Measurements from ENCODE around the gene NPTN.

GRCh38 chr15:73602992-73603391 is 30.2 kb downstream of the NPTN start:
- TF ChIP-seq CTCF (conservative IDR thresholded peaks at IDR 0.05 in 1 of 2, IDR thresholded peaks at IDR 0.05 in 1 of 2; ENCODE audit: extremely low read depth in 1 of 2, insufficient read depth in 1 of 2, low read depth in 1 of 2, low read length in 2 of 2) (no peak), EZH2 (IDR thresholded peaks at IDR 0.05; ENCODE audit: borderline replicate concordance, low read length) (no peak)
